C4-2B (cell line): ENCODE results near the gene CHSY3.

Source experiments
- ZFX ChIP-seq: fragments of 450-650 bp; IDR thresholded peaks from 2 replicates; pipeline ENCODE4 v1.6.1; 2017
- TF ChIP-seq, protein P1 (sequence below): fragments of 450-650 bp; conservative IDR thresholded peaks from 2 replicates; pipeline ENCODE4 v1.5.1; 2017; ENCODE audit warnings: mild to moderate bottlenecking

DNA sequence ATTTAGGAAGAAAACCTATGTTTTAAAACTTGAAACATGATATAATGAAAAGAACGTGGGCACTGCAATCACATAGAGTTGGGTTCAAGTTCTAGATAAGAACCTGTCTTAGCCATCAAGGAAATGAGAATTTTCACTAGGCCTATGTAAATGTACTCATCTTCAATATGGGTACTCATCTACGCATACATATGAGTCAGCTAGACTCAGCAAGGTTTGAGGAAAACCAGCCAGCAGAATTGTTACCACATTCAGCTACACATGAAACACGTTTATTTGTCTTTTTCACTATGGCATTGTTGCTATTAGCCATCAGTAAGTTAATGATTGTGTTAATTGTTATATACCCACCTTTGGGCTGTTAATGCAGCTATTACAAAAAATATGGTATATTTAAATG, 146.3 kb downstream of the CHSY3 start:
- TF ChIP-seq, protein P1, sequence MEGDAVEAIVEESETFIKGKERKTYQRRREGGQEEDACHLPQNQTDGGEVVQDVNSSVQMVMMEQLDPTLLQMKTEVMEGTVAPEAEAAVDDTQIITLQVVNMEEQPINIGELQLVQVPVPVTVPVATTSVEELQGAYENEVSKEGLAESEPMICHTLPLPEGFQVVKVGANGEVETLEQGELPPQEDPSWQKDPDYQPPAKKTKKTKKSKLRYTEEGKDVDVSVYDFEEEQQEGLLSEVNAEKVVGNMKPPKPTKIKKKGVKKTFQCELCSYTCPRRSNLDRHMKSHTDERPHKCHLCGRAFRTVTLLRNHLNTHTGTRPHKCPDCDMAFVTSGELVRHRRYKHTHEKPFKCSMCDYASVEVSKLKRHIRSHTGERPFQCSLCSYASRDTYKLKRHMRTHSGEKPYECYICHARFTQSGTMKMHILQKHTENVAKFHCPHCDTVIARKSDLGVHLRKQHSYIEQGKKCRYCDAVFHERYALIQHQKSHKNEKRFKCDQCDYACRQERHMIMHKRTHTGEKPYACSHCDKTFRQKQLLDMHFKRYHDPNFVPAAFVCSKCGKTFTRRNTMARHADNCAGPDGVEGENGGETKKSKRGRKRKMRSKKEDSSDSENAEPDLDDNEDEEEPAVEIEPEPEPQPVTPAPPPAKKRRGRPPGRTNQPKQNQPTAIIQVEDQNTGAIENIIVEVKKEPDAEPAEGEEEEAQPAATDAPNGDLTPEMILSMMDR, result no peak
- no peak for TF ChIP-seq ZFX
